Sigmoid colon (tissue), 4 donors: ENCODE results near the gene ACTR1B.

Experiments
- POLR2A ChIP-seq, 2 donors: fragments of 450-650 bp; IDR thresholded peaks; one replicate each; pipeline ENCODE4 v1.6.1; 2016; ENCODE audit warnings: antibody characterized with exemption in 2 of 2, mild to moderate bottlenecking in 2 of 2, moderate library complexity in 2 of 2
- POLR2AphosphoS5 ChIP-seq, 4 donors: sonication (generic); formaldehyde crosslinking; IDR thresholded peaks; one replicate each; pipeline ENCODE4 v1.6.1; 2017; ENCODE audit warnings: antibody characterized with exemption in 4 of 4
- TF ChIP-seq, protein P1 (sequence below), 4 experiments: fragments of 450-650 bp in 3 of 4; fragments of 200-600 bp in 1 of 4; IDR thresholded peaks; one replicate each; pipeline ENCODE4 v1.5.1; 2016 to 2019; ENCODE audit warnings: antibody characterized with exemption in 4 of 4, mild to moderate bottlenecking in 3 of 4, moderate library complexity in 2 of 4

DNA sequence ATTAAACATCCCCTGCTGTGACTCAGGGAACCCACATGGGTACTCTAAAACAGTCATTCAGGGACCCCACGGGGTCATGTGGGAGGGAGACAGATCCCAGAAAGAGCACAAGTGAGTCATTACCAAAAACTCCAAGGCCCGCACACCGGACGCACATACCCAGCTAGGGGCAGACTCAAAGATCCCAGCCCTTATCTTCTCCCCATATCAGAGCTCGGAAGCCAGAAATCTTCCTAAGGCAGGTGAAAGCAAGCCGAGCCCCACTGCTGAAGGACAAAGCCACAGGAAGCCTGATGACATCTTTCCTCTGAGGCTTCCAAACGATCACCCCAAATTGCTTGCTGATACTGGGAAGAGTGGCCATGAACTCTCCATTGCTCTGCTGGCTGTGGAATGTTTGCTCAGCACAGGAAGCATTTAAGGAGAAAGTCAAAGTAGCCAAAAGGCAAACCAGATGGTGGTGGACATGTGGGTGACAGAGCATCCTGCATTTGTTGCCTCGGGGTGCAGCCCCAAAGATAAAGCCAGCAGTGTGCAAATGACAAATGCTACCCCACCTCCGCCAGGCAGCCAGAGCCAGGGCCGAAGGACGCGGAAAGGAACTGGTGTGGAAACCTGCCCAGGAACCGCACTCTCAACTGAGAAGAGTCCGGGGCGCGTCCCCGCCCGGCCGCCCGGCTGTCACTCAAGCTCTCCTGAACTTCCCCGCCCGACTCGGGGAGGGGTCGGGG is 784 bp downstream of the ACTR1B start:
- TF ChIP-seq, protein P1, sequence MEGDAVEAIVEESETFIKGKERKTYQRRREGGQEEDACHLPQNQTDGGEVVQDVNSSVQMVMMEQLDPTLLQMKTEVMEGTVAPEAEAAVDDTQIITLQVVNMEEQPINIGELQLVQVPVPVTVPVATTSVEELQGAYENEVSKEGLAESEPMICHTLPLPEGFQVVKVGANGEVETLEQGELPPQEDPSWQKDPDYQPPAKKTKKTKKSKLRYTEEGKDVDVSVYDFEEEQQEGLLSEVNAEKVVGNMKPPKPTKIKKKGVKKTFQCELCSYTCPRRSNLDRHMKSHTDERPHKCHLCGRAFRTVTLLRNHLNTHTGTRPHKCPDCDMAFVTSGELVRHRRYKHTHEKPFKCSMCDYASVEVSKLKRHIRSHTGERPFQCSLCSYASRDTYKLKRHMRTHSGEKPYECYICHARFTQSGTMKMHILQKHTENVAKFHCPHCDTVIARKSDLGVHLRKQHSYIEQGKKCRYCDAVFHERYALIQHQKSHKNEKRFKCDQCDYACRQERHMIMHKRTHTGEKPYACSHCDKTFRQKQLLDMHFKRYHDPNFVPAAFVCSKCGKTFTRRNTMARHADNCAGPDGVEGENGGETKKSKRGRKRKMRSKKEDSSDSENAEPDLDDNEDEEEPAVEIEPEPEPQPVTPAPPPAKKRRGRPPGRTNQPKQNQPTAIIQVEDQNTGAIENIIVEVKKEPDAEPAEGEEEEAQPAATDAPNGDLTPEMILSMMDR (IDR thresholded peaks at IDR 0.05) = no peak
- TF ChIP-seq POLR2A (IDR thresholded peaks at IDR 0.05) (no peak), POLR2AphosphoS5 (IDR thresholded peaks at IDR 0.05) (peak in 3 of 4 donors; percentile 15 to 70 (median 55))
